B cell (primary cell): ENCODE data around the gene TGFBRAP1. TPM values are rescaled to one million over a fixed set of nuclear protein-coding genes. Genes with fewer than 3 reads are reported as not detected.

Source experiments
- ATAC-seq: fragments of 200-7000 bp; cut with Tn5 transposase; one replicate; pipeline ENCODE4 v1.10.0; 2021; ENCODE audit warnings: low read depth, mild to moderate bottlenecking, moderate number of reproducible peaks, moderate library complexity
- CTCF ChIA-PET: fragments of 350-600 bp; sonication (Branson Sonifier 250); formaldehyde crosslinking; loops from one replicate; lab custom pipeline; 2021; ENCODE audit warnings: antibody characterized with exemption, inconsistent platforms; lab: Charles Lee
- POLR2A ChIA-PET: fragments of 350-600 bp; sonication (Branson Sonifier 250); formaldehyde crosslinking; loops from one replicate; lab custom pipeline; 2021; ENCODE audit warnings: antibody characterized with exemption; lab: Charles Lee
- DNase-seq: peaks from one replicate; pipeline ENCODE4 v3.0.0; 2013
- H2AFZ ChIP-seq: 2 replicates; pipeline ENCODE4 v1.6.1; 2012; ENCODE audit warnings: mild to moderate bottlenecking, low read depth, low read length; ENCODE audit not compliant: insufficient read depth, poor library complexity, severe bottlenecking
- H3K27ac ChIP-seq, 2 donors: 1 replicate in 1 of 2; 2 replicates in 1 of 2; pipeline ENCODE4 v1.5.1; 2012 to 2013; ENCODE audit warnings: low read length in 2 of 2, mild to moderate bottlenecking in 2 of 2, moderate library complexity in 1 of 2
- H3K27me3 ChIP-seq, 4 experiments: fragments of 200-600 bp in 1 of 4; sonication (generic) in 1 of 4; replicated peaks in 1 of 4; 1 replicate in 2 of 4; 2 replicates in 2 of 4; pipeline versions ENCODE4 v1.6.1 to v1.7.0; 2013 to 2016; ENCODE audit warnings: low read length in 3 of 4, mild to moderate bottlenecking in 2 of 4, mixed read lengths in 1 of 4, moderate library complexity in 1 of 4; ENCODE audit not compliant: insufficient read depth in 4 of 4, control insufficient read depth in 3 of 4; ENCODE audit errors: control extremely low read depth in 1 of 4
- H3K36me3 ChIP-seq, 2 experiments: replicated peaks in 1 of 2; 1 replicate in 1 of 2; 2 replicates in 1 of 2; pipeline versions ENCODE4 v1.6.1 to v1.7.1; 2013; ENCODE audit warnings: low read length in 1 of 2; ENCODE audit not compliant: insufficient read depth in 2 of 2, control insufficient read depth in 1 of 2; ENCODE audit errors: control extremely low read depth in 1 of 2, extremely low read depth in 1 of 2
- H3K4me1 ChIP-seq, 2 donors: fragments of 200-600 bp in 1 of 2; sonication (generic) in 1 of 2; 1 replicate in 1 of 2; 2 replicates in 1 of 2; pipeline versions ENCODE4 v1.5.1 to v1.6.1; 2013 to 2017; ENCODE audit warnings: low read length in 2 of 2; ENCODE audit not compliant: control insufficient read depth in 2 of 2, insufficient read depth in 2 of 2
- H3K4me2 ChIP-seq: replicated peaks from 2 replicates; pipeline ENCODE3; 2012; ENCODE audit warnings: mild to moderate bottlenecking, low read depth, low read length; ENCODE audit not compliant: poor library complexity, severe bottlenecking
- H3K4me3 ChIP-seq, 5 experiments: fragments of 200-600 bp in 1 of 5; sonication (generic) in 1 of 5; 1 replicate in 3 of 5; 2 replicates in 2 of 5; pipeline versions ENCODE4 v1.5.1 to v1.7.0; 2011 to 2016; ENCODE audit warnings: low read length in 4 of 5, mild to moderate bottlenecking in 4 of 5, low read depth in 2 of 5, control low read depth in 1 of 5, moderate library complexity in 1 of 5; ENCODE audit not compliant: insufficient read depth in 1 of 5; ENCODE audit errors: control extremely low read depth in 1 of 5, extremely low read depth in 1 of 5
- H3K79me2 ChIP-seq: fragments of 200-600 bp; sonication (generic); one replicate; pipeline ENCODE4 v1.6.0; 2016; ENCODE audit warnings: low read length; ENCODE audit not compliant: control insufficient read depth, insufficient read depth
- H3K9ac ChIP-seq: fragments of 200-600 bp; sonication (generic); 2 replicates; pipeline ENCODE4 v1.6.1; 2017; ENCODE audit warnings: mild to moderate bottlenecking, low read length, moderate library complexity
- H3K9me3 ChIP-seq, 3 donors: one replicate each; pipeline versions ENCODE4 v1.6.1 to v1.7.1; 2013; ENCODE audit warnings: low read length in 2 of 3; ENCODE audit not compliant: control insufficient read depth in 2 of 3, insufficient read depth in 1 of 3; ENCODE audit errors: control extremely low read depth in 1 of 3
- H4K20me1 ChIP-seq: 2 replicates; pipeline ENCODE4 v1.6.0; 2012; ENCODE audit warnings: mild to moderate bottlenecking, low read length; ENCODE audit not compliant: insufficient read depth, control insufficient read depth, poor library complexity, severe bottlenecking
- H3K27ac Mint-ChIP-seq: one replicate; pipeline ENCODE4 v1.8.0; 2021; ENCODE audit warnings: mixed read lengths
- H3K27me3 Mint-ChIP-seq: one replicate; pipeline ENCODE4 v1.8.0; 2021; ENCODE audit warnings: mixed read lengths
- H3K4me1 Mint-ChIP-seq: one replicate; pipeline ENCODE4 v1.8.0; 2021; ENCODE audit warnings: mixed read lengths
- H3K4me3 Mint-ChIP-seq: one replicate; pipeline ENCODE4 v1.8.0; 2021; ENCODE audit warnings: mixed read lengths
- H3K9me3 Mint-ChIP-seq: one replicate; pipeline ENCODE4 v1.8.0; 2022; ENCODE audit warnings: mixed read lengths; ENCODE audit not compliant: insufficient read depth
- EZH2 ChIP-seq: IDR thresholded peaks from 2 replicates; pipeline ENCODE4 v1.6.1; 2012; ENCODE audit warnings: borderline replicate concordance, low read depth, mild to moderate bottlenecking, moderate library complexity, low read length; ENCODE audit not compliant: insufficient read depth, poor library complexity, severe bottlenecking
- WGBS: methylation state at CpG from one replicate; pipeline ENCODE4 v1.1.5; 2013; ENCODE audit warnings: missing lambda C conversion rate; ENCODE audit not compliant: insufficient coverage; 5-methylcytosine and 5-hydroxymethylcytosine counted together
- intact Hi-C: fragments of 100-400 bp; cut with micrococcal nuclease; formaldehyde crosslinking; loops from one replicate; pipeline ENCODE4 v1.10.0; 2022
- polyA plus RNA-seq: library from polyadenylated mRNA; depleted of rRNA; stranded (reverse); fragments of >200 nt; gene quantifications from 2 replicates; pipeline ENCODE4 v1.2.3, GENCODE V29; 2012
- total RNA-seq, 2 donors: library from RNA; stranded (reverse); fragments of 120-200 nt in 1 of 2; gene quantifications; 1 replicate in 1 of 2; 2 replicates in 1 of 2; pipeline versions ENCODE4 v1.2.3 to v1.2.4, GENCODE V29; 2013 to 2022
- TF ChIP-seq, protein P1 (sequence below): fragments of 200-600 bp; IDR thresholded peaks from one replicate; pipeline ENCODE4 v1.8.0; 2022; ENCODE audit warnings: antibody characterized with exemption, mild to moderate bottlenecking

TGFBRAP1 gene
- total and polyA plus RNA-seq, 2 donors (not counting 1 experiment from before 2014, with no cell fraction given): 9.3 to 21.7 TPM

DNA sequence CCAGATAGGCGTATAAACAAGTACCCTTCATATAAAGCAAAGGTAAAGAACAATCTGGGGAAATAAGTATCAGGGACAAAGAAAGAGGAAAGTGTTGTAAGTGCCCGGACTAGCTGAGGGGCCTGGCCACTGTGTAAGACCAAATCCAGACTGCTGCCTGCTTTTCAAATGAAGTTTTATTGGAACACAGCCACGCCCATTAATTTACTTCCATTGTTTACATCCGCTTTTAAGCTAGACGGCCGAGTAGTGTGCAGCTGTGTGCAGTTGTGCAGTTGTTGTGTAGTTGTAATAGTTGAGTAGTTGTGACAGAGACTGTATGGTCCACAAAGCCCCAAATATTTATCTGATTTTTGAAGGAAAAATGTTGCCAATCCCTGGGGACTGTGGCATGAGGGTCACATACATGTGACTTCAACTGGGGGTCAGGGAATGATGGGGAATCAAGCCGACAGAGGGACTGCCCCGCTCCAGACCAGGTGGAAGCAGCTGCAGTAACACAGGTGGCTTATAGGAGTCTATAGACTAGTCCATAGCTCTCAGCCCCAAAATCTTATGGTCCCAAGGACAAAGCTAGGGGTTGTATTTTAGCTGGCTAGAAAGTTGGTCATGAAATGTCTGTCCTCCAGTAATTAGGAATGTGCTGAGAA, 39.3 kb upstream of the TGFBRAP1 start:
- intact Hi-C loops: loop anchor here (2.0 to 10.0 kb wide), 2 partner anchors 736 to 1174 kb away; no protein-coding TSS in a partner anchor
- Histone ChIP-seq H3K4me2 (no peak overlapping the region), H3K9me3 (no peaks in the 10 kb centered on the region), H3K4me3 (no peak overlapping the region), H3K27me3 (no peaks in the 10 kb centered on the region), H3K79me2 (no peaks in the 10 kb centered on the region), H3K36me3 (no peaks in the 10 kb centered on the region), H4K20me1 (no peaks in the 10 kb centered on the region), H3K9ac (no peak overlapping the region), H2AFZ (no peak overlapping the region), H3K27ac (no peak overlapping the region), H3K4me1 (peaks cover 0 to 3% of the 10 kb centered on the region in 2 donors)
- TF ChIP-seq EZH2: no peak
- TF ChIP-seq, protein P1, sequence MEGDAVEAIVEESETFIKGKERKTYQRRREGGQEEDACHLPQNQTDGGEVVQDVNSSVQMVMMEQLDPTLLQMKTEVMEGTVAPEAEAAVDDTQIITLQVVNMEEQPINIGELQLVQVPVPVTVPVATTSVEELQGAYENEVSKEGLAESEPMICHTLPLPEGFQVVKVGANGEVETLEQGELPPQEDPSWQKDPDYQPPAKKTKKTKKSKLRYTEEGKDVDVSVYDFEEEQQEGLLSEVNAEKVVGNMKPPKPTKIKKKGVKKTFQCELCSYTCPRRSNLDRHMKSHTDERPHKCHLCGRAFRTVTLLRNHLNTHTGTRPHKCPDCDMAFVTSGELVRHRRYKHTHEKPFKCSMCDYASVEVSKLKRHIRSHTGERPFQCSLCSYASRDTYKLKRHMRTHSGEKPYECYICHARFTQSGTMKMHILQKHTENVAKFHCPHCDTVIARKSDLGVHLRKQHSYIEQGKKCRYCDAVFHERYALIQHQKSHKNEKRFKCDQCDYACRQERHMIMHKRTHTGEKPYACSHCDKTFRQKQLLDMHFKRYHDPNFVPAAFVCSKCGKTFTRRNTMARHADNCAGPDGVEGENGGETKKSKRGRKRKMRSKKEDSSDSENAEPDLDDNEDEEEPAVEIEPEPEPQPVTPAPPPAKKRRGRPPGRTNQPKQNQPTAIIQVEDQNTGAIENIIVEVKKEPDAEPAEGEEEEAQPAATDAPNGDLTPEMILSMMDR: no peak
- peaks cover 4% of the 10 kb centered on the region for H3K4me1 Mint-ChIP-seq
- no peaks in the 10 kb centered on the region for H3K9me3 Mint-ChIP-seq
- no peak overlapping the region for H3K4me3 Mint-ChIP-seq
- ChIA-PET POLR2A (no interaction called here), CTCF (interaction anchor here (0.6 to 2.5 kb wide), 11 partner anchors 31 to 1214 kb away, joined by 3 to 13 read pairs (median 4); no protein-coding TSS in a partner anchor)
- H3K27ac Mint-ChIP-seq: no peak overlapping the region
- no peaks in the 10 kb centered on the region for H3K27me3 Mint-ChIP-seq
- WGBS: 100% methylated on average over 2 of the region's 8 CpGs
- ATAC-seq (no peak), DNase-seq (no peak)

DNA sequence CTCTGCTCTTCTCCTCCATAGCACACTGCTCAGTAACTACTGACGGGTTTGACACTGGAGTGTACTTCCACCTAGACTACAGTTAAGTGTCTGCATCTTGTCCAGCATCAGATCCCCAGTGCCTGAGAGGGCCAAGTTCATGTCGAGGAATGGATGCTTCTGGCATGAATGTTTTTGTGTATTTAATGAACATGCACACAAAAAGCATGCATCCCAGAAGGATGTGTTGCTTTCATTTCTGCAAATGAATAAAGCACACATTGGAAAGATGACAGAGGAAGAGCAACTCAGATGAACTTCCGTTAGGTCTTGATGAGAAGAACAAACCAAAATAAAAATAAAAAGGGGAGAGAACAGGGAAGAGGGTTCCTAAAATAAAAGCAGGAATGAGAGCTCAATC, 35.7 kb upstream of the TGFBRAP1 start:
- CTCF ChIA-PET: no interaction called here
- Mint-ChIP-seq H3K27me3 (no peaks in the 10 kb centered on the region), H3K9me3 (no peaks in the 10 kb centered on the region), H3K4me1 (peaks cover 4% of the 10 kb centered on the region), H3K27ac (no peak overlapping the region), H3K4me3 (no peak overlapping the region)
- H3K9ac ChIP-seq: no peak overlapping the region
- H3K27me3 ChIP-seq: no peaks in the 10 kb centered on the region
- DNase-seq (no peak), ATAC-seq (no peak)
- peaks cover 0 to 3% of the 10 kb centered on the region in 2 donors for H3K4me1 ChIP-seq
- no peak for TF ChIP-seq EZH2
- TF ChIP-seq, protein P1: no peak
- no peak overlapping the region for H2AFZ ChIP-seq
- no peaks in the 10 kb centered on the region for H3K79me2 ChIP-seq
- POLR2A ChIA-PET: no interaction called here
- H3K9me3 ChIP-seq: no peaks in the 10 kb centered on the region
- H3K36me3 ChIP-seq: peaks cover 1 to 3% of the 10 kb centered on the region in 2 experiments
- H3K4me2 ChIP-seq: no peak overlapping the region
- intact Hi-C loops: loop anchor here (10.0 kb wide), 1 partner anchor 740 kb away; no protein-coding TSS in a partner anchor
- WGBS: 86% methylated on average over 1 of the region's 3 CpGs
- H3K4me3 ChIP-seq: no peak overlapping the region
- H3K27ac ChIP-seq: no peak overlapping the region
- H4K20me1 ChIP-seq: no peaks in the 10 kb centered on the region
